ENCODE measurements around the gene ATP4B. TPM values are rescaled to one million over a fixed set of nuclear protein-coding genes. Genes with fewer than 3 reads are reported as not detected.
A peak's percentile ranks its signal among the peaks of the same experiment; 100 is the strongest.

Gene ATP4B
- total RNA-seq, 1 experiment from 2014 or later = not detected

GRCh38 chr13:113603116-113603710 is 54.8 kb downstream of the ATP4B start:
- Mint-ChIP-seq H3K9me3 (ENCODE audit: unreplicated experiment) (no peaks in the 10 kb centered on the region), H3K4me3 (ENCODE audit: unreplicated experiment) (no peak overlapping the region), H3K4me1 (ENCODE audit: insufficient read depth, unreplicated experiment) (peaks cover 5% of the 10 kb centered on the region), H3K27me3 (ENCODE audit: insufficient read depth, unreplicated experiment) (no peaks in the 10 kb centered on the region), H3K27ac (ENCODE audit: low read depth, unreplicated experiment) (no peak overlapping the region), H3K36me3 (ENCODE audit: insufficient read depth, unreplicated experiment) (peaks cover 36% of the 10 kb centered on the region)
- CTCF ChIA-PET = interaction anchor here (0.9 kb wide), 1 partner anchor 12 kb away, joined by 3 read pairs; no protein-coding TSS in a partner anchor
- no peak for DNase-seq (ENCODE audit: unreplicated experiment)
- BruUV-seq (replicated peaks) = no TSS peak
- POLR2A ChIA-PET = no interaction called here
- no peak for TF ChIP-seq CTCF (IDR thresholded peaks at IDR 0.05; ENCODE audit: unreplicated experiment)
- intact Hi-C loops (cut with micrococcal nuclease) = no loop called here

- Mint-ChIP-seq H3K36me3 (ENCODE audit: insufficient read depth, unreplicated experiment) (peaks cover 29% of the 10 kb centered on the region), H3K27me3 (ENCODE audit: insufficient read depth, unreplicated experiment) (no peaks in the 10 kb centered on the region), H3K9me3 (ENCODE audit: unreplicated experiment) (no peaks in the 10 kb centered on the region), H3K4me1 (ENCODE audit: insufficient read depth, unreplicated experiment) (peaks cover 5% of the 10 kb centered on the region), H3K27ac (ENCODE audit: low read depth, unreplicated experiment) (peak overlapping the region; percentile 91), H3K4me3 (ENCODE audit: unreplicated experiment) (no peak overlapping the region)
- intact Hi-C loops (cut with micrococcal nuclease) = no loop called here
- no peak for TF ChIP-seq CTCF (IDR thresholded peaks at IDR 0.05; ENCODE audit: unreplicated experiment)
- POLR2A ChIA-PET = interaction anchor here (0.7 kb wide), 1 partner anchor 806 kb away, joined by 6 read pairs; no protein-coding TSS in a partner anchor
- no TSS peak for BruUV-seq (replicated peaks)
- no peak for DNase-seq (ENCODE audit: unreplicated experiment)
- CTCF ChIA-PET = no interaction called here
Observed at GRCh38 chr13:113602291-113602988, 55.6 kb downstream of the ATP4B start.

GRCh38 chr13:113601166-113602070 is 56.6 kb downstream of the ATP4B start:
- H3K4me1 Mint-ChIP-seq (ENCODE audit: insufficient read depth, unreplicated experiment) = peaks cover 5% of the 10 kb centered on the region
- no TSS peak for BruUV-seq (replicated peaks)
- DNase-seq (ENCODE audit: unreplicated experiment) = no peak
- H3K36me3 Mint-ChIP-seq (ENCODE audit: insufficient read depth, unreplicated experiment) = peaks cover 37% of the 10 kb centered on the region
- no peak overlapping the region for H3K4me3 Mint-ChIP-seq (ENCODE audit: unreplicated experiment)
- no peaks in the 10 kb centered on the region for H3K9me3 Mint-ChIP-seq (ENCODE audit: unreplicated experiment)
- no peak for TF ChIP-seq CTCF (IDR thresholded peaks at IDR 0.05; ENCODE audit: unreplicated experiment)
- ChIA-PET POLR2A (interaction anchor here (0.7 kb wide), 1 partner anchor 805 kb away, joined by 6 read pairs; no protein-coding TSS in a partner anchor), CTCF (interaction anchor here (0.6 kb wide), 1 partner anchor 704 kb away, joined by 4 read pairs; no protein-coding TSS in a partner anchor)
- peak overlapping the region; percentile 91 for H3K27ac Mint-ChIP-seq (ENCODE audit: low read depth, unreplicated experiment)
- intact Hi-C loops (cut with micrococcal nuclease) = no loop called here
- no peaks in the 10 kb centered on the region for H3K27me3 Mint-ChIP-seq (ENCODE audit: insufficient read depth, unreplicated experiment)

GRCh38 chr13:113599391-113599790 is 58.6 kb downstream of the ATP4B start:
- no peaks in the 10 kb centered on the region for H3K9me3 Mint-ChIP-seq (ENCODE audit: unreplicated experiment)
- H3K36me3 Mint-ChIP-seq (ENCODE audit: insufficient read depth, unreplicated experiment) = peaks cover 47% of the 10 kb centered on the region
- H3K27me3 Mint-ChIP-seq (ENCODE audit: insufficient read depth, unreplicated experiment) = no peaks in the 10 kb centered on the region
- ChIA-PET CTCF (no interaction called here), POLR2A (no interaction called here)
- TF ChIP-seq CTCF (IDR thresholded peaks at IDR 0.05; ENCODE audit: unreplicated experiment) = no peak
- H3K4me3 Mint-ChIP-seq (ENCODE audit: unreplicated experiment) = no peak overlapping the region
- peaks cover 5% of the 10 kb centered on the region for H3K4me1 Mint-ChIP-seq (ENCODE audit: insufficient read depth, unreplicated experiment)
- no peak for DNase-seq (ENCODE audit: unreplicated experiment)
- no TSS peak for BruUV-seq (replicated peaks)
- no peak overlapping the region for H3K27ac Mint-ChIP-seq (ENCODE audit: low read depth, unreplicated experiment)
- intact Hi-C loops (cut with micrococcal nuclease) = no loop called here

Data from MCF 10A (cell line).